Measurements from ENCODE around the gene PAX6. TPM values are rescaled to one million over a fixed set of nuclear protein-coding genes. Genes with fewer than 3 reads are reported as not detected.

Gene PAX6
- total RNA-seq: not detected

DNA sequence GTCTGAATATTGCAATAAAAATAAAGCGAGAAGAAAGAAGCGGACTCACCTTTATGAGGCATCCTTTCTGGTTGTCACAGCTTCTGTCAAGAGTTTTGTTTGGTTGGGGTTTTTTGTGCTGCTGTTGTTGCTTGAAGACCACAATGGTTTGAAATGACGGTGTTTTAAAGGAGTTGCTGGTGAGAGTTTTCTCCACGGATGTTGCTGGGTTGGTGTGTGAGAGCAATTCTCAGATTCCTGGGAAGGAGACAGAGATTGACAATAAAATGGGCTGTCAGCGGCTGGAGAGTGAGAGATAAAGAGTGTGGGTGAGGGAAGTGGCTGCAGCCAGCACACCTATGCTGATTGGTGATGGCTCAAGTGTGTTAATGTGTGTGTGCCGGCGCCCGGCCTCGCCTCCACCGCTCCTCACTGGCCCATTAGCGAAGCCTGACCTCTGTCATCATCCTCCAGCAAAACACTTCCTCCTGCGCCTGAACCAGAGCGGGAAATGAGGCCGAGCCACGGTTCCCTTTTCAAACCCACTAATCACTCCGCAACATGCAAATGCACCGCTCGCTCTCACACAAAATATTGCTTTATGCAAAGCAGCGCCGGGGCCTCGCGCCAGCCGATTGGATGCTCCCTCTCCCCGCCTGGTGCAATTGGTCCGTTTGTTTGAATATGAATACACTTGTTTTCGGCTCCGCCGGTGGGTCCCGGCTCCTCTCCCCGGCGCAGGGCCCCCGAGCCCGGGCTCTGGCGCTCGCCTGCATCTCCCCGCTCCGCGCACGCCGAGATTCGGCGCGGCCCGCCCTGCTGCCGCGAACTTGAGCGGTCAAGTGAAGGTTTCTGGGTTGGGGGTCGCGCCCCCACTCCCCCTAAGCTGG, at the start of gene PAX6:
Gene PAX6, minus strand, starts transcription at position 544 of the 869 bp plus-strand sequence. CDS start 4,911 bp downstream, outside the sequence.
- no peak within 1 kb of the TSS for H3K27ac ChIP-seq
- H3K4me3 ChIP-seq: peak within 1 kb of the TSS; percentile 48 to 63
- no peaks in the 10 kb centered on the region for H3K9me3 ChIP-seq
- H3K27me3 ChIP-seq: peaks cover 76% of the 10 kb centered on the region
- peaks cover 20 to 59% of the 10 kb centered on the region in 2 donors for H3K4me1 ChIP-seq
- DNase-seq (ENCODE audit: low spot score in 2 of 2): peak; percentile 33 to 74
- intact Hi-C loops (cut with DNase I): loop anchor here (10.0 kb wide), 1 partner anchor 274 kb away; no protein-coding TSS in a partner anchor
- no peaks in the 10 kb centered on the region for H3K36me3 ChIP-seq
- TF ChIP-seq, protein P1, sequence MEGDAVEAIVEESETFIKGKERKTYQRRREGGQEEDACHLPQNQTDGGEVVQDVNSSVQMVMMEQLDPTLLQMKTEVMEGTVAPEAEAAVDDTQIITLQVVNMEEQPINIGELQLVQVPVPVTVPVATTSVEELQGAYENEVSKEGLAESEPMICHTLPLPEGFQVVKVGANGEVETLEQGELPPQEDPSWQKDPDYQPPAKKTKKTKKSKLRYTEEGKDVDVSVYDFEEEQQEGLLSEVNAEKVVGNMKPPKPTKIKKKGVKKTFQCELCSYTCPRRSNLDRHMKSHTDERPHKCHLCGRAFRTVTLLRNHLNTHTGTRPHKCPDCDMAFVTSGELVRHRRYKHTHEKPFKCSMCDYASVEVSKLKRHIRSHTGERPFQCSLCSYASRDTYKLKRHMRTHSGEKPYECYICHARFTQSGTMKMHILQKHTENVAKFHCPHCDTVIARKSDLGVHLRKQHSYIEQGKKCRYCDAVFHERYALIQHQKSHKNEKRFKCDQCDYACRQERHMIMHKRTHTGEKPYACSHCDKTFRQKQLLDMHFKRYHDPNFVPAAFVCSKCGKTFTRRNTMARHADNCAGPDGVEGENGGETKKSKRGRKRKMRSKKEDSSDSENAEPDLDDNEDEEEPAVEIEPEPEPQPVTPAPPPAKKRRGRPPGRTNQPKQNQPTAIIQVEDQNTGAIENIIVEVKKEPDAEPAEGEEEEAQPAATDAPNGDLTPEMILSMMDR (IDR thresholded peaks at IDR 0.05): no peak

DNA sequence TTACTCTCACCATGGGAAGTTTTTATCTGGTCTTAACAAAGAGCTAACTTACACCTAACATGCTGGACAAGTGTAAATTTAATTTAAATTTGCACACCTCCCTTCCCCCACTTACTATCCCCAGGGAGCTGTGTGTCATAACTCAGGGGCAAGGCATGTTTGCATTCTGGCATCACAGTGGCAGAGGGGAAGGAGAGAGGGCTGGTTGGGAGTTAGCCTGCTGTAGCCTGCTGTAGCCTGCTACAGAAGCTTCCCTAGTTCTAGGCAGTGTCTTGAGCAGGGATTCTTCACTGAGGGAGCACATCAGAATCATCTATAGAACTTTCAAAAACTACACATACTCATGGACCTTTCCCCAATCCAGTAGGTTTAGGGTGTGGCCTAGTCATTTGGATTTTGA, 49.3 kb upstream of the PAX6 start:
- H3K27me3 ChIP-seq: no peaks in the 10 kb centered on the region
- TF ChIP-seq, protein P1 (IDR thresholded peaks at IDR 0.05): no peak
- intact Hi-C loops (cut with DNase I): no loop called here
- no peaks in the 10 kb centered on the region for H3K4me1 ChIP-seq
- H3K36me3 ChIP-seq: no peaks in the 10 kb centered on the region
- no peak for DNase-seq (ENCODE audit: low spot score in 2 of 2)
- H3K4me3 ChIP-seq: no peak overlapping the region
- no peaks in the 10 kb centered on the region for H3K9me3 ChIP-seq
- no peak overlapping the region for H3K27ac ChIP-seq

DNA sequence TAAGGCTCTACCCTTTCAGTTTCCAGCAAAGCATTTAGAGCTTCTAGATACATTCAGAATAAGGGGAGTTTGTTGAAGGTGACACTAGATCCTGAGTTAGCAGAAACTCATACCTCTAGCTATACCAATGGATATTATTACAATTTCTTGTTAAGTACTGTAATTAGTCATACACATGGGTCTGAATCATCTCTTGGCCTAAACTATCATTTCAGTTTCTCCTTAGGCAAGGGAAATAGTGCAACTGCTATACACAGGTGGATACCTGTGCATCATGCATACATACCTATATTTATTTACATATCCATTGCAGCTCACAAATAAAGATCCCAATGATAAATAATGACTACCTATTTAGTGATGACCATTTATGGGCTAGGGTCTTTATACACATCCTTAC, 45.1 kb upstream of the PAX6 start:
- Histone ChIP-seq H3K9me3 (no peaks in the 10 kb centered on the region), H3K27me3 (no peaks in the 10 kb centered on the region), H3K4me3 (no peak overlapping the region), H3K4me1 (no peaks in the 10 kb centered on the region), H3K36me3 (no peaks in the 10 kb centered on the region), H3K27ac (no peak overlapping the region)
- no peak for DNase-seq (ENCODE audit: low spot score in 2 of 2)
- TF ChIP-seq, protein P1 (IDR thresholded peaks at IDR 0.05): no peak
- intact Hi-C loops (cut with DNase I): no loop called here

DNA sequence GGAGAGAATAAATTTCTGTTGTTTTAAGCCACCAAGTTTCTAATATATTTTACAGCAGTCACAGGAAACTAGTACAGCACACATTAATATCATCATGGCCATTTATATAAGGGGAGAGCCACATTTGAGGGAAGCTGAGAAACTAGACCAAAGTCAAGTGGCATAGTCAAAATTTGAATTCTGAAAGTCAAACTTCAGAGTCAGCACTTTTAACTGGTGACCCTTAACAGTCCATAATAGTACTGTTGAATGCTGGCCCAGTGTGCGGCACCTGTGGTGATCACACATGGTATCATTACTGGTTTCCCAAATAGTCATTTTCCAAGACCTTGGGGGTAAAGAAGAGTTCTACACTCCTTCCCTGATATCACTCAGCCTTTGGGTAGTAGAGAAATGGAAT, 44.3 kb upstream of the PAX6 start:
- TF ChIP-seq, protein P1 (IDR thresholded peaks at IDR 0.05): no peak
- Histone ChIP-seq H3K4me3 (no peak overlapping the region), H3K36me3 (no peaks in the 10 kb centered on the region), H3K27ac (no peak overlapping the region), H3K27me3 (no peaks in the 10 kb centered on the region), H3K4me1 (no peaks in the 10 kb centered on the region), H3K9me3 (no peaks in the 10 kb centered on the region)
- intact Hi-C loops (cut with DNase I): no loop called here
- DNase-seq (ENCODE audit: low spot score in 2 of 2): no peak

DNA sequence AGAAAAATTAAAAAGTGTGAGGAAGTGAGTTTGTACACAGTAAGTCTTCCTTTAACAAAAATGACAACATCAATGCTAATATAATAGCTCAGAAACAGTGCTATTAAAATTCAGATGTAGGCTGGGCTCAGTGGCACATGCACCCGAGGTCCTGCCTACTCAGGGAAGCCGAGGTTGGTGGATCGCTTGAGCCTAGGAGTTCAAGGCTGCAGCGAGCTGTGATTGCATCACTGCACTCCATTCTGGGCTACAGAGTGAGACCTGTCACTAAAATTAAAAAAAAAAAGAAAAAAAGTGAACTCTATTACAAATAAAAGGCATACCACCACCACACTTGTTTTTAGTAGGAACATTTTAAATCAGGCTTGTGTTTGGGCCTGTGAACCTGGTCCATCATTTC, 39.2 kb upstream of the PAX6 start:
- Histone ChIP-seq H3K27me3 (no peaks in the 10 kb centered on the region), H3K9me3 (no peaks in the 10 kb centered on the region)

More for the DNA sequence above, 39.2 kb upstream of the PAX6 start:
- no peaks in the 10 kb centered on the region for H3K4me1 ChIP-seq
- intact Hi-C loops (cut with DNase I): no loop called here
- TF ChIP-seq, protein P1 (IDR thresholded peaks at IDR 0.05): no peak
- no peak overlapping the region for H3K4me3 ChIP-seq
- H3K36me3 ChIP-seq: no peaks in the 10 kb centered on the region
- H3K27ac ChIP-seq: no peak overlapping the region
- DNase-seq (ENCODE audit: low spot score in 2 of 2): no peak

All from ascending aorta (tissue), 2 donors.